IgD-negative memory B cell (primary cell): ENCODE results near the gene GDI2. TPM values are rescaled to one million over a fixed set of nuclear protein-coding genes. Genes with fewer than 3 reads are reported as not detected.

Source experiments
- H3K27ac Mint-ChIP-seq, 3 donors: one replicate each; pipeline ENCODE4 v1.8.0; 2020 to 2022; ENCODE audit warnings: mild to moderate bottlenecking in 3 of 3, mixed read lengths in 3 of 3, moderate library complexity in 1 of 3
- H3K27me3 Mint-ChIP-seq: one replicate; pipeline ENCODE4 v1.8.0; 2021; ENCODE audit warnings: mixed read lengths
- H3K36me3 Mint-ChIP-seq: one replicate; pipeline ENCODE4 v1.8.0; 2020; ENCODE audit warnings: mild to moderate bottlenecking, mixed read lengths
- H3K4me1 Mint-ChIP-seq, 3 donors: one replicate each; pipeline ENCODE4 v1.8.0; 2020 to 2022; ENCODE audit warnings: mixed read lengths in 3 of 3, mild to moderate bottlenecking in 1 of 3
- H3K4me3 Mint-ChIP-seq, 4 donors: one replicate each; pipeline ENCODE4 v1.8.0; 2020 to 2022; ENCODE audit warnings: mild to moderate bottlenecking in 4 of 4, mixed read lengths in 4 of 4, moderate library complexity in 3 of 4
- H3K9me3 Mint-ChIP-seq, 3 donors: one replicate each; pipeline ENCODE4 v1.8.0; 2020 to 2021; ENCODE audit warnings: mixed read lengths in 3 of 3, mild to moderate bottlenecking in 1 of 3
- polyA plus RNA-seq: library from polyadenylated mRNA; unstranded; fragments of 300-500 nt; fragmentation: Illumina TruSeq; gene quantifications from one replicate; pipeline ENCODE4 v1.2.3, GENCODE V29; 2021

GDI2 gene
- polyA plus RNA-seq, 1 donor from 2014 or later = 248 TPM

DNA sequence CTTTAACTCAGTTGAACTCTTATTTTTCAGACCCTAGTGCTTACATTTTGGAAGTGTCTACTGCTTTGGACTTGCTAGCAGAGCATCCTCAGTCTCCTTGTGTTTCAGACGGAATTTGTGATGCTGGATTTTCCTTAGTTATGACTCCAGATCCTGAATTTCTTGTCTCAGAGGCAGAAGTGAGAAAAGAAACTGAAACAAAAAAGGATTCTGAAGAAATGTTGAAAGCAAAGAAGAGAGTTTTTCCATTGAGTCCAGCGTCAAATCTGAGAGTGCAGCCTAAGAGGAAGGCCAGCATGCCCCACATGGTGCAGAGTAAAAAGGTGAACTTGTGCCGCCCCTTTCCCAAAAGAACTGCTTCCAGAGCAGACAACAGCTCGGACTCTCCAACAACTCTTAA lies 82.5 kb downstream of the GDI2 start:
- no peaks in the 10 kb centered on the region for H3K27me3 Mint-ChIP-seq
- no peaks in the 10 kb centered on the region for H3K9me3 Mint-ChIP-seq
- peaks cover 0 to 4% (median 2%) of the 10 kb centered on the region in 3 donors for H3K4me1 Mint-ChIP-seq
- H3K36me3 Mint-ChIP-seq = peaks cover 9% of the 10 kb centered on the region
- H3K27ac Mint-ChIP-seq = no peak overlapping the region
- no peak overlapping the region for H3K4me3 Mint-ChIP-seq

- H3K27me3 Mint-ChIP-seq = no peaks in the 10 kb centered on the region
- H3K27ac Mint-ChIP-seq = no peak overlapping the region
- no peak overlapping the region for H3K4me3 Mint-ChIP-seq
- no peaks in the 10 kb centered on the region for H3K9me3 Mint-ChIP-seq
- H3K4me1 Mint-ChIP-seq = peaks cover 0 to 6% (median 2%) of the 10 kb centered on the region in 3 donors
- peaks cover 7% of the 10 kb centered on the region for H3K36me3 Mint-ChIP-seq
Measured at GRCh38 chr10:5723692-5724091, 89.5 kb downstream of the GDI2 start.

DNA sequence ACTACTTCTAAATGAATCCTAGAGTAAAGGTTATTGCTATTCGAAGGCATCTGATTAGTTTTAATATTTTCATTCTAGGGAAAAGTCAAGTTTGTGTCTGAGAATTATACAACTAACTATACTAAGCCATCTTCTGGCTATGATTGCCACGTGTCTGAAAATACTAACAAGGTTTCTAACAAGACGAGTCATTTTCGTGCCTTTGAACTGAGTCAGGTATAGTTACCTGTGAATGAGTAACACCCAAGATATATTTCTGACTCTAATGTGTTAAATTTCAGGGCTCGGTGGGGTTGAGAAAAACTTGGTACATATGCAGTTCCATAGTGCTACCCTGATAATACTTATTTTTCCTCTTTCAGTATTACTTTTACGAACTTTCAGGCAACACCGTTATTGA lies 93.1 kb downstream of the GDI2 start:
- H3K4me3 Mint-ChIP-seq = no peak overlapping the region
- H3K9me3 Mint-ChIP-seq = no peaks in the 10 kb centered on the region
- peaks cover 12 to 21% (median 14%) of the 10 kb centered on the region in 3 donors for H3K4me1 Mint-ChIP-seq
- no peak overlapping the region for H3K27ac Mint-ChIP-seq
- H3K36me3 Mint-ChIP-seq = peaks cover 5% of the 10 kb centered on the region
- H3K27me3 Mint-ChIP-seq = no peaks in the 10 kb centered on the region

- peaks cover 15 to 26% (median 20%) of the 10 kb centered on the region in 3 donors for H3K4me1 Mint-ChIP-seq
- H3K27me3 Mint-ChIP-seq = no peaks in the 10 kb centered on the region
- H3K36me3 Mint-ChIP-seq = peaks cover 5% of the 10 kb centered on the region
- no peaks in the 10 kb centered on the region for H3K9me3 Mint-ChIP-seq
- H3K27ac Mint-ChIP-seq = no peak overlapping the region
- no peak overlapping the region for H3K4me3 Mint-ChIP-seq
Measured at GRCh38 chr10:5719546-5719945, 93.7 kb downstream of the GDI2 start.

Other genes starting within 250 kb of the GDI2 start
- gene ASB13, start 146.8 kb downstream of the GDI2 start, polyA plus RNA-seq = 6.6 TPM
- gene TASOR2, start 128.6 kb downstream of the GDI2 start, polyA plus RNA-seq = 12.2 TPM
- 5.2 TPM for gene ANKRD16, start 76.5 kb upstream of the GDI2 start, polyA plus RNA-seq
- gene FBH1, start 76.8 kb upstream of the GDI2 start, polyA plus RNA-seq = 85.4 TPM
- gene IL15RA, start 164.1 kb upstream of the GDI2 start, polyA plus RNA-seq = 6.4 TPM
- 27.2 TPM for gene IL2RA, start 248.9 kb upstream of the GDI2 start, polyA plus RNA-seq